HepG2 (cell line): ENCODE measurements around the gene ASB11. TPM values are rescaled to one million over a fixed set of nuclear protein-coding genes. Genes with fewer than 3 reads are reported as not detected.

Experiments used
- ATAC-seq: fragments of 200-7000 bp; cut with Tn5 transposase; 3 replicates; pipeline ENCODE4 v1.9.1; 2020; ENCODE audit warnings: mild to moderate bottlenecking, moderate library complexity
- BruUV-seq: library from RNA; stranded (reverse); fragments of 400-500 nt; replicated peaks from 2 replicates; lab custom pipeline; 2021; lab: Mats Ljungman, UMichigan
- CTCF ChIA-PET: fragments of 300-600 bp; formaldehyde crosslinking; extraction: SDS; loops from one replicate; lab custom pipeline; 2021; ENCODE audit warnings: low total read pairs, inconsistent platforms, low intra/inter-chr PET ratio; lab: Yijun Ruan, JAX
- POLR2A ChIA-PET: fragments of 350-600 bp; sonication (Branson Sonifier 250); formaldehyde crosslinking; loops from one replicate; lab custom pipeline; 2020; ENCODE audit warnings: antibody characterized with exemption, inconsistent platforms; lab: Yijun Ruan, JAX
- DNase-seq: peaks from one replicate; pipeline ENCODE4 v3.0.0-alpha.2; 2015; ENCODE audit warnings: low spot score
- FAIRE-seq: peaks from 3 replicates; lab custom pipeline; 2011; peaks lifted over from hg19 to GRCh38; lab: Jason Lieb, UNC
- H2AFZ ChIP-seq: one replicate; pipeline ENCODE4 v1.6.1; 2011; ENCODE audit warnings: low read length, inconsistent platforms
- H3K27ac ChIP-seq: fragments of 300-600 bp; 3 replicates; pipeline ENCODE4 v1.8.0; 2011; ENCODE audit warnings: mixed run types, mild to moderate bottlenecking, mixed read lengths, low read length, inconsistent platforms; ENCODE audit not compliant: insufficient read depth; ENCODE audit errors: extremely low read length
- H3K27me3 ChIP-seq, 2 experiments: fragments of 200-600 bp in 1 of 2; 2 replicates in 1 of 2; 3 replicates in 1 of 2; pipeline versions ENCODE4 v1.6.0 to v1.8.0; 2011; ENCODE audit warnings: low read length in 2 of 2, mild to moderate bottlenecking in 2 of 2, moderate library complexity in 2 of 2, inconsistent platforms in 1 of 2; ENCODE audit not compliant: insufficient read depth in 2 of 2, control insufficient read depth in 1 of 2
- H3K36me3 ChIP-seq, 2 experiments: fragments of 200-600 bp in 1 of 2; replicated peaks in 1 of 2; 2 replicates in 1 of 2; 3 replicates in 1 of 2; pipeline versions ENCODE4 v1.5.1 to v1.8.0; 2011; ENCODE audit warnings: low read length in 2 of 2, inconsistent platforms in 1 of 2; ENCODE audit not compliant: insufficient read depth in 2 of 2, control insufficient read depth in 1 of 2
- H3K4me1 ChIP-seq: 2 replicates; pipeline ENCODE4 v1.5.1; 2012; ENCODE audit warnings: low read length, inconsistent platforms; ENCODE audit not compliant: insufficient read depth
- H3K4me2 ChIP-seq: 2 replicates; pipeline ENCODE4 v1.6.0; 2011; ENCODE audit warnings: low read depth, low read length, inconsistent platforms
- H3K4me3 ChIP-seq, 3 experiments: fragments of 200-600 bp in 1 of 3; sonication (generic), shearing (Covaris generic) in 1 of 3; replicated peaks in 1 of 3; 2 replicates each; pipeline ENCODE4 v1.5.1; 2011 to 2016; ENCODE audit warnings: low read length in 3 of 3, inconsistent platforms in 2 of 3, low read depth in 2 of 3, mild to moderate bottlenecking in 2 of 3, control low read depth in 1 of 3, mixed read lengths in 1 of 3; ENCODE audit not compliant: insufficient read depth in 1 of 3
- H3K79me2 ChIP-seq: one replicate; pipeline ENCODE4 v1.6.1; 2011; ENCODE audit warnings: low read length, inconsistent platforms; ENCODE audit not compliant: insufficient read depth
- H3K9ac ChIP-seq: 2 replicates; pipeline ENCODE4 v1.6.0; 2011; ENCODE audit warnings: mild to moderate bottlenecking, low read depth, low read length, inconsistent platforms; ENCODE audit not compliant: insufficient read depth
- H3K9me3 ChIP-seq: 2 replicates; pipeline ENCODE4 v1.5.1; 2012; ENCODE audit warnings: mild to moderate bottlenecking, low read length
- H4K20me1 ChIP-seq: 2 replicates; pipeline ENCODE4 v1.6.0; 2011; ENCODE audit warnings: inconsistent platforms, mild to moderate bottlenecking, low read length, moderate library complexity; ENCODE audit not compliant: insufficient read depth
- DNMT1 ChIP-seq: sonication (generic); formaldehyde crosslinking; IDR thresholded peaks from 2 replicates; pipeline ENCODE4 v1.5.1; 2020; ENCODE audit warnings: mild to moderate bottlenecking, missing genetic modification reagents
- KLF6 ChIP-seq: IDR thresholded peaks from 2 replicates; pipeline ENCODE4 v1.8.0; 2016; ENCODE audit warnings: missing biosample characterization, missing genetic modification reagents
- NFYB ChIP-seq: sonication (generic); formaldehyde crosslinking; IDR thresholded peaks from 2 replicates; pipeline ENCODE4 v1.4.0; 2020; ENCODE audit warnings: missing genetic modification reagents
- PCBP2 ChIP-seq: fragments of 200-400 bp; formaldehyde crosslinking; optimal IDR thresholded peaks from 2 replicates; pipeline ENCODE3; 2018; ENCODE audit warnings: low read length, low read depth; ENCODE audit not compliant: poor library complexity, severe bottlenecking
- XBP1 ChIP-seq: sonication (generic); formaldehyde crosslinking; IDR thresholded peaks from 2 replicates; pipeline ENCODE4 v1.5.0; 2020; ENCODE audit warnings: missing genetic modification reagents
- ZBTB21 ChIP-seq: sonication (generic); formaldehyde crosslinking; IDR thresholded peaks from 2 replicates; pipeline ENCODE4 v1.4.0; 2020; ENCODE audit warnings: missing genetic modification reagents
- ZBTB7B ChIP-seq: sonication (generic); formaldehyde crosslinking; IDR thresholded peaks from 2 replicates; pipeline ENCODE4 v1.4.0; 2020; ENCODE audit warnings: missing genetic modification reagents
- ZC3H13 ChIP-seq: sonication (generic); formaldehyde crosslinking; IDR thresholded peaks from 2 replicates; pipeline ENCODE4 v1.8.1; 2023; ENCODE audit warnings: mild to moderate bottlenecking, missing genetic modification reagents, moderate library complexity
- ZFP36L1 ChIP-seq: sonication (generic); formaldehyde crosslinking; IDR thresholded peaks from 2 replicates; pipeline ENCODE4 v1.8.0; 2022; ENCODE audit warnings: mild to moderate bottlenecking, missing genetic modification reagents, moderate library complexity
- ZNF251 ChIP-seq: sonication (generic); formaldehyde crosslinking; IDR thresholded peaks from 2 replicates; pipeline ENCODE4 v1.9.0; 2021; ENCODE audit warnings: mild to moderate bottlenecking, missing genetic modification reagents
- ZNF652 ChIP-seq: IDR thresholded peaks from 2 replicates; pipeline ENCODE4 v1.6.1; 2016; ENCODE audit warnings: low read depth, borderline replicate concordance
- WGBS: methylation state at CpG from one replicate; pipeline ENCODE4 v1.1.6; 2017; ENCODE audit warnings: low lambda C conversion rate; 5-methylcytosine and 5-hydroxymethylcytosine counted together
- in situ Hi-C: cut with HindIII; loops from 2 replicates; pipeline ENCODE4 v1.10.0; 2017; ENCODE audit warnings: low pct_unique_long_range_greater_than_20kb; ENCODE audit not compliant: extremely low pct_ligation_motif_present
- intact Hi-C: fragments of 100-400 bp; cut with micrococcal nuclease; formaldehyde crosslinking; loops from one replicate; pipeline ENCODE4 v1.10.0; 2022; ENCODE audit not compliant: unreplicated experiment
- polyA plus RNA-seq, 8 experiments: library from polyadenylated mRNA; depleted of rRNA in 3 of 8; stranded (reverse) in 7 of 8; unstranded in 1 of 8; fragments of >200 nt; fragmentation: Illumina TruSeq in 4 of 8; extraction: Trizol in 4 of 8; gene quantifications; 2 replicates each; pipeline versions ENCODE4 v1.2.1 to v1.2.3, GENCODE V29; 2011 to 2016; ENCODE audit warnings: low read depth in 4 of 8, missing spikeins in 1 of 8, mixed read lengths in 1 of 8; ENCODE audit not compliant: insufficient read depth in 1 of 8
- total RNA-seq, 5 experiments: library from RNA; depleted of rRNA; stranded (reverse); fragments of >200 nt; fragmentation: Illumina TruSeq; extraction: Trizol; gene quantifications; 2 replicates each; pipeline ENCODE4 v1.2.3, GENCODE V29; 2016; ENCODE audit warnings: low read depth in 1 of 5
- TF ChIP-seq, protein P1 (sequence below): sonication (generic); formaldehyde crosslinking; IDR thresholded peaks from 2 replicates; pipeline ENCODE4 v1.8.0; 2022; ENCODE audit warnings: missing genetic modification reagents, mild to moderate bottlenecking, moderate library complexity, borderline replicate concordance
- TF ChIP-seq, protein P2 (sequence below): sonication (generic); formaldehyde crosslinking; IDR thresholded peaks from 2 replicates; pipeline ENCODE4 v1.5.0; 2020; ENCODE audit warnings: missing genetic modification reagents
- TF ChIP-seq, protein P3 (sequence below): sonication (generic); formaldehyde crosslinking; IDR thresholded peaks from 2 replicates; pipeline ENCODE4 v1.4.0; 2020; ENCODE audit warnings: mild to moderate bottlenecking, missing genetic modification reagents, borderline replicate concordance
- TF ChIP-seq, protein P4 (sequence below): sonication (generic); formaldehyde crosslinking; IDR thresholded peaks from 2 replicates; pipeline ENCODE4 v1.8.1; 2022; ENCODE audit warnings: mild to moderate bottlenecking, missing genetic modification reagents
- TF ChIP-seq, protein P5 (sequence below): sonication (generic); formaldehyde crosslinking; IDR thresholded peaks from 2 replicates; pipeline ENCODE4 v1.4.0; 2020; ENCODE audit warnings: mild to moderate bottlenecking, low read depth, missing genetic modification reagents

ASB11 gene
- total and polyA plus RNA-seq, 2 of the 13 experiments (the other 11 are each of a cell fraction or from before 2014, with no cell fraction given), result not detected

DNA sequence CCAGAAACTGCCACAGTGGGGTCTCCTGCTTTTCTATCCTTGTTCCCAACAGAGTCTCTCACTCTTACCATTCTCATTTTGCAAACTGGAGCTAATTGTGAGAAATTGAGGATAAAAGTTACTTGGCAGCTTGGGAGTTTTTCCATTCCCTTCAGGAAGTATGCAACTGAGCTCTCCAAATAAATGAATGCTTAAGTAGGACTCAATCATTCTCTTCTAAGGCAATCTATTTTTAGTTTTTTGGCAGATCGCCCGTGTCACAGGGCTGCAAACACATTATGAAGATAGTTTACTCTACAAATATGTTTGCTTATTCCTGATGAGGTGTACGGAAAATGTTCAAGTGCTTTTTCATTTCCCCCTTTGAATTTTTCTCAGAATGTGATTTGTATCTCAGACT, 5.3 kb downstream of the ASB11 start:
- no TSS peak for BruUV-seq
- WGBS, result 42% methylated on average over 3 of the region's 3 CpGs
- no peaks in the 10 kb centered on the region for H3K4me1 ChIP-seq
- no peaks in the 10 kb centered on the region for H3K79me2 ChIP-seq
- intact Hi-C loops, result no loop called here
- no peaks in the 10 kb centered on the region for H3K27me3 ChIP-seq
- H3K27ac ChIP-seq, result no peak overlapping the region
- H3K9me3 ChIP-seq, result no peaks in the 10 kb centered on the region
- ATAC-seq (no peak), DNase-seq (no peak), FAIRE-seq (no peak)
- H4K20me1 ChIP-seq, result no peaks in the 10 kb centered on the region
- H3K9ac ChIP-seq, result no peak overlapping the region
- in situ Hi-C loops, result no loop called here
- no peaks in the 10 kb centered on the region for H3K36me3 ChIP-seq
- no peak overlapping the region for H3K4me3 ChIP-seq
- CTCF ChIA-PET, result no interaction called here
- H3K4me2 ChIP-seq, result no peak overlapping the region
- H2AFZ ChIP-seq, result no peak overlapping the region
- POLR2A ChIA-PET, result no interaction called here
- TF ChIP-seq DNMT1 (CRISPR knock-in tag), result no peak
- no peak for TF ChIP-seq PCBP2
- TF ChIP-seq, protein P1, sequence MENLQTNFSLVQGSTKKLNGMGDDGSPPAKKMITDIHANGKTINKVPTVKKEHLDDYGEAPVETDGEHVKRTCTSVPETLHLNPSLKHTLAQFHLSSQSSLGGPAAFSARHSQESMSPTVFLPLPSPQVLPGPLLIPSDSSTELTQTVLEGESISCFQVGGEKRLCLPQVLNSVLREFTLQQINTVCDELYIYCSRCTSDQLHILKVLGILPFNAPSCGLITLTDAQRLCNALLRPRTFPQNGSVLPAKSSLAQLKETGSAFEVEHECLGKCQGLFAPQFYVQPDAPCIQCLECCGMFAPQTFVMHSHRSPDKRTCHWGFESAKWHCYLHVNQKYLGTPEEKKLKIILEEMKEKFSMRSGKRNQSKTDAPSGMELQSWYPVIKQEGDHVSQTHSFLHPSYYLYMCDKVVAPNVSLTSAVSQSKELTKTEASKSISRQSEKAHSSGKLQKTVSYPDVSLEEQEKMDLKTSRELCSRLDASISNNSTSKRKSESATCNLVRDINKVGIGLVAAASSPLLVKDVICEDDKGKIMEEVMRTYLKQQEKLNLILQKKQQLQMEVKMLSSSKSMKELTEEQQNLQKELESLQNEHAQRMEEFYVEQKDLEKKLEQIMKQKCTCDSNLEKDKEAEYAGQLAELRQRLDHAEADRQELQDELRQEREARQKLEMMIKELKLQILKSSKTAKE (CRISPR knock-in tag), result no peak
- TF ChIP-seq KLF6 (CRISPR knock-in tag), result no peak
- TF ChIP-seq ZFP36L1, result no peak
- TF ChIP-seq ZNF652, result no peak
- no peak for TF ChIP-seq XBP1 (CRISPR knock-in tag)
- no peak for TF ChIP-seq NFYB (CRISPR knock-in tag)
- TF ChIP-seq, protein P2, sequence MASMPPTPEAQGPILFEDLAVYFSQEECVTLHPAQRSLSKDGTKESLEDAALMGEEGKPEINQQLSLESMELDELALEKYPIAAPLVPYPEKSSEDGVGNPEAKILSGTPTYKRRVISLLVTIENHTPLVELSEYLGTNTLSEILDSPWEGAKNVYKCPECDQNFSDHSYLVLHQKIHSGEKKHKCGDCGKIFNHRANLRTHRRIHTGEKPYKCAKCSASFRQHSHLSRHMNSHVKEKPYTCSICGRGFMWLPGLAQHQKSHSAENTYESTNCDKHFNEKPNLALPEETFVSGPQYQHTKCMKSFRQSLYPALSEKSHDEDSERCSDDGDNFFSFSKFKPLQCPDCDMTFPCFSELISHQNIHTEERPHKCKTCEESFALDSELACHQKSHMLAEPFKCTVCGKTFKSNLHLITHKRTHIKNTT (CRISPR knock-in tag), result no peak
- TF ChIP-seq, protein P3, sequence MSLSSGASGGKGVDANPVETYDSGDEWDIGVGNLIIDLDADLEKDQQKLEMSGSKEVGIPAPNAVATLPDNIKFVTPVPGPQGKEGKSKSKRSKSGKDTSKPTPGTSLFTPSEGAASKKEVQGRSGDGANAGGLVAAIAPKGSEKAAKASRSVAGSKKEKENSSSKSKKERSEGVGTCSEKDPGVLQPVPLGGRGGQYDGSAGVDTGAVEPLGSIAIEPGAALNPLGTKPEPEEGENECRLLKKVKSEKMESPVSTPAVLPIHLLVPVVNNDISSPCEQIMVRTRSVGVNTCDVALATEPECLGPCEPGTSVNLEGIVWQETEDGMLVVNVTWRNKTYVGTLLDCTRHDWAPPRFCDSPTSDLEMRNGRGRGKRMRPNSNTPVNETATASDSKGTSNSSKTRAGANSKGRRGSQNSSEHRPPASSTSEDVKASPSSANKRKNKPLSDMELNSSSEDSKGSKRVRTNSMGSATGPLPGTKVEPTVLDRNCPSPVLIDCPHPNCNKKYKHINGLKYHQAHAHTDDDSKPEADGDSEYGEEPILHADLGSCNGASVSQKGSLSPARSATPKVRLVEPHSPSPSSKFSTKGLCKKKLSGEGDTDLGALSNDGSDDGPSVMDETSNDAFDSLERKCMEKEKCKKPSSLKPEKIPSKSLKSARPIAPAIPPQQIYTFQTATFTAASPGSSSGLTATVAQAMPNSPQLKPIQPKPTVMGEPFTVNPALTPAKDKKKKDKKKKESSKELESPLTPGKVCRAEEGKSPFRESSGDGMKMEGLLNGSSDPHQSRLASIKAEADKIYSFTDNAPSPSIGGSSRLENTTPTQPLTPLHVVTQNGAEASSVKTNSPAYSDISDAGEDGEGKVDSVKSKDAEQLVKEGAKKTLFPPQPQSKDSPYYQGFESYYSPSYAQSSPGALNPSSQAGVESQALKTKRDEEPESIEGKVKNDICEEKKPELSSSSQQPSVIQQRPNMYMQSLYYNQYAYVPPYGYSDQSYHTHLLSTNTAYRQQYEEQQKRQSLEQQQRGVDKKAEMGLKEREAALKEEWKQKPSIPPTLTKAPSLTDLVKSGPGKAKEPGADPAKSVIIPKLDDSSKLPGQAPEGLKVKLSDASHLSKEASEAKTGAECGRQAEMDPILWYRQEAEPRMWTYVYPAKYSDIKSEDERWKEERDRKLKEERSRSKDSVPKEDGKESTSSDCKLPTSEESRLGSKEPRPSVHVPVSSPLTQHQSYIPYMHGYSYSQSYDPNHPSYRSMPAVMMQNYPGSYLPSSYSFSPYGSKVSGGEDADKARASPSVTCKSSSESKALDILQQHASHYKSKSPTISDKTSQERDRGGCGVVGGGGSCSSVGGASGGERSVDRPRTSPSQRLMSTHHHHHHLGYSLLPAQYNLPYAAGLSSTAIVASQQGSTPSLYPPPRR (CRISPR knock-in tag), result no peak
- TF ChIP-seq, protein P4, sequence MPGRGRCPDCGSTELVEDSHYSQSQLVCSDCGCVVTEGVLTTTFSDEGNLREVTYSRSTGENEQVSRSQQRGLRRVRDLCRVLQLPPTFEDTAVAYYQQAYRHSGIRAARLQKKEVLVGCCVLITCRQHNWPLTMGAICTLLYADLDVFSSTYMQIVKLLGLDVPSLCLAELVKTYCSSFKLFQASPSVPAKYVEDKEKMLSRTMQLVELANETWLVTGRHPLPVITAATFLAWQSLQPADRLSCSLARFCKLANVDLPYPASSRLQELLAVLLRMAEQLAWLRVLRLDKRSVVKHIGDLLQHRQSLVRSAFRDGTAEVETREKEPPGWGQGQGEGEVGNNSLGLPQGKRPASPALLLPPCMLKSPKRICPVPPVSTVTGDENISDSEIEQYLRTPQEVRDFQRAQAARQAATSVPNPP (CRISPR knock-in tag), result no peak
- no peak for TF ChIP-seq ZBTB21
- TF ChIP-seq, protein P5, sequence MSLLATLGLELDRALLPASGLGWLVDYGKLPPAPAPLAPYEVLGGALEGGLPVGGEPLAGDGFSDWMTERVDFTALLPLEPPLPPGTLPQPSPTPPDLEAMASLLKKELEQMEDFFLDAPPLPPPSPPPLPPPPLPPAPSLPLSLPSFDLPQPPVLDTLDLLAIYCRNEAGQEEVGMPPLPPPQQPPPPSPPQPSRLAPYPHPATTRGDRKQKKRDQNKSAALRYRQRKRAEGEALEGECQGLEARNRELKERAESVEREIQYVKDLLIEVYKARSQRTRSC (CRISPR knock-in tag), result no peak
- TF ChIP-seq ZBTB7B (CRISPR knock-in tag), result no peak
- no peak for TF ChIP-seq ZC3H13 (CRISPR knock-in tag)
- TF ChIP-seq ZNF251, result no peak
